Fibroblast of the aortic adventitia (primary cell): ENCODE results near the gene SLC6A11. TPM values are rescaled to one million over a fixed set of nuclear protein-coding genes. Genes with fewer than 3 reads are reported as not detected.

ENCODE experiments used
- DNase-seq: peaks from one replicate; pipeline ENCODE4 v3.0.0-alpha.2; 2010; ENCODE audit warnings: low read depth
- H3K4me3 ChIP-seq: 2 replicates; pipeline ENCODE4 v1.5.1; 2011; ENCODE audit warnings: low read depth, mild to moderate bottlenecking, control low read depth, low read length, moderate library complexity
- CTCF ChIP-seq: IDR thresholded peaks from 2 replicates; pipeline ENCODE4 v1.5.1; 2011; ENCODE audit warnings: mild to moderate bottlenecking, low read length, control low read depth, inconsistent platforms; ENCODE audit not compliant: insufficient read depth
- total RNA-seq: library from RNA; depleted of rRNA; stranded (reverse); fragments of >200 nt; gene quantifications from 2 replicates; pipeline ENCODE4 v1.2.3, GENCODE V29; 2012; ENCODE audit warnings: low replicate concordance

Gene SLC6A11
- total RNA-seq, 1 donor: not detected

- peak overlapping the region; percentile 25 for H3K4me3 ChIP-seq
- peak; percentile 57 for DNase-seq
- peak; percentile 75 for TF ChIP-seq CTCF
Observed at GRCh38 chr3:10950476-10951294, 134.7 kb downstream of the SLC6A11 start.

DNA sequence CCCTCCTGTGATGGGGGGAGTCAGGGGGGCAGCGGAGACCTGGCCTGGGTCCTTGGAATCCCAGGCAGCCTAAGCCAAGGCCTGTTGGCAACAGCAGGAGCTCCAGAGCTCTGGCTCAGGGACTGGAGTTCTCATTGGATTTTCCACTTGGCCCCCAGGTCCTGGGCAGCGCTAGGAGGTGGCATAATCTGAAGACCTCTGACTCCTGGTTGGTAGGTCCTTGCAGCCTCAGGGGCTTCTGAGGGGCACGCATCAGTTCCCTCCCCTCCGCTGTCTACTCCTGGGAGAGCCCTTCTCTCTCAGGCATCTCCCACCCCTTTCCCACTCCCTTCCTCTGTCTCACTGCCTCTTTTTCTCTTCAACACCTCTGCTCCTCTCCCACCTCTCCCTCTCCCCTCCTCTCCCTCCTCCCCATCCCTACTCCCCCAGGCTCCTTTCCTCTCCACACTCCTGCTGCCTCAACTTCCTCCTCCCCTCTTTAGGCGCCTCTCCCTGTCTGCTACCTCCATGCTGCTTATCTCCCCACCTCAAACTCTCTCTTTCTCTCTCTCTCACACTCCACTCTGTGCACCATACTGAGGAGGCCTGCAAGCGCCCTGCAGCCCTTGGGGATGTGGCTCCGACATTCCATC is 135.4 kb downstream of the SLC6A11 start:
- no peak for DNase-seq
- no peak for TF ChIP-seq CTCF
- H3K4me3 ChIP-seq: no peak overlapping the region

- H3K4me3 ChIP-seq: no peak overlapping the region
- no peak for TF ChIP-seq CTCF
- DNase-seq: no peak
Observed at GRCh38 chr3:10952525-10952924, 136.5 kb downstream of the SLC6A11 start.

- H3K4me3 ChIP-seq: no peak overlapping the region
- no peak for TF ChIP-seq CTCF
- no peak for DNase-seq
Observed at GRCh38 chr3:10954740-10955139, 138.7 kb downstream of the SLC6A11 start.

GRCh38 chr3:10955711-10956453 is 139.9 kb downstream of the SLC6A11 start:
- no peak overlapping the region for H3K4me3 ChIP-seq
- no peak for DNase-seq
- TF ChIP-seq CTCF: no peak

DNA sequence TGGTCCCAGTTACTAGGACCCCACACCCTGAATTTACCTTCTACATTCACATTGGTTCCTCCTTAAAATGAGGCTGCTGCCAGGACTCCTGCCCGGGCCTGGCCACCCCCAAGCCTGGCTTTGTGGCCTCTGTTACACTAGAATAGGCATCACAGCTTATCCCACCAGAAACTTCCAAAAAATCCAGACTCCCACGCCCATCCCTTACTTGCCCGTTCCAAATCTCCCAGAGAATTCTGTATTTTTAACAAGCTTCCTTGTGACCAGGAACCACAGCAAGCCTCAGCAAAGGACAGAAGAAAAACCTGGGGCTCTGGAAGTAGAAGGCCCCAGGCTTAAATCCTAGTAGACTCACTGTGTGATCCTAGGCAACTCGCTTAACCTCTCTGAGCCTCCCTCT is 140.5 kb downstream of the SLC6A11 start:
- no peak for TF ChIP-seq CTCF
- DNase-seq: no peak
- no peak overlapping the region for H3K4me3 ChIP-seq
